Measurements from ENCODE around the gene NUP214. TPM values are rescaled to one million over a fixed set of nuclear protein-coding genes. Genes with fewer than 3 reads are reported as not detected.

The NUP214 gene
- total RNA-seq, 2 experiments from 2014 or later: 43.8 to 51.3 TPM

- DNase-seq: no peak
- peaks cover 13% of the 10 kb centered on the region for H3K36me3 Mint-ChIP-seq (ENCODE audit: low read depth)
- H3K27ac Mint-ChIP-seq: no peak overlapping the region
- no peaks in the 10 kb centered on the region for H3K27me3 Mint-ChIP-seq
- no peak overlapping the region for H3K4me3 Mint-ChIP-seq
- no peaks in the 10 kb centered on the region for H3K9me3 Mint-ChIP-seq
- H3K4me1 Mint-ChIP-seq: peaks cover 9% of the 10 kb centered on the region
- CTCF ChIA-PET: no interaction called here
- POLR2A ChIA-PET: no interaction called here
These were observed 95.1 kb downstream of the NUP214 start for GRCh38 chr9:131220485-131220884.

GRCh38 chr9:131222460-131222859, 97.1 kb downstream of the NUP214 start:
- ChIA-PET CTCF (no interaction called here), POLR2A (no interaction called here)
- no peak for DNase-seq
- Mint-ChIP-seq H3K36me3 (ENCODE audit: low read depth) (peaks cover 16% of the 10 kb centered on the region), H3K9me3 (no peaks in the 10 kb centered on the region), H3K27ac (no peak overlapping the region), H3K4me3 (no peak overlapping the region), H3K27me3 (no peaks in the 10 kb centered on the region), H3K4me1 (peaks cover 9% of the 10 kb centered on the region)

GRCh38 chr9:131226226-131226625, 100.8 kb downstream of the NUP214 start:
- Mint-ChIP-seq H3K4me3 (no peak overlapping the region), H3K36me3 (ENCODE audit: low read depth) (peaks cover 23% of the 10 kb centered on the region), H3K4me1 (peaks cover 9% of the 10 kb centered on the region), H3K27ac (no peak overlapping the region), H3K9me3 (no peaks in the 10 kb centered on the region), H3K27me3 (no peaks in the 10 kb centered on the region)
- ChIA-PET POLR2A (no interaction called here), CTCF (no interaction called here)
- DNase-seq: no peak

GRCh38 chr9:131227112-131227958, 101.9 kb downstream of the NUP214 start:
- no peaks in the 10 kb centered on the region for H3K9me3 Mint-ChIP-seq
- no peaks in the 10 kb centered on the region for H3K27me3 Mint-ChIP-seq
- POLR2A ChIA-PET: no interaction called here
- H3K27ac Mint-ChIP-seq: no peak overlapping the region
- peaks cover 30% of the 10 kb centered on the region for H3K36me3 Mint-ChIP-seq (ENCODE audit: low read depth)
- CTCF ChIA-PET: no interaction called here
- H3K4me1 Mint-ChIP-seq: peaks cover 9% of the 10 kb centered on the region
- DNase-seq: no peak
- no peak overlapping the region for H3K4me3 Mint-ChIP-seq

GRCh38 chr9:131227959-131228460, 102.6 kb downstream of the NUP214 start:
- peaks cover 29% of the 10 kb centered on the region for H3K36me3 Mint-ChIP-seq (ENCODE audit: low read depth)
- H3K27me3 Mint-ChIP-seq: no peaks in the 10 kb centered on the region
- peaks cover 9% of the 10 kb centered on the region for H3K4me1 Mint-ChIP-seq
- ChIA-PET CTCF (no interaction called here), POLR2A (no interaction called here)
- H3K4me3 Mint-ChIP-seq: no peak overlapping the region
- no peak for DNase-seq
- H3K27ac Mint-ChIP-seq: no peak overlapping the region
- H3K9me3 Mint-ChIP-seq: no peaks in the 10 kb centered on the region

GRCh38 chr9:131228988-131229387, 103.6 kb downstream of the NUP214 start:
- no peak for DNase-seq
- H3K4me1 Mint-ChIP-seq: peaks cover 18% of the 10 kb centered on the region
- CTCF ChIA-PET: interaction anchor here (1.1 kb wide), 1 partner anchor 9 kb away, joined by 3 read pairs; no protein-coding TSS in a partner anchor
- H3K4me3 Mint-ChIP-seq: no peak overlapping the region
- peaks cover 37% of the 10 kb centered on the region for H3K36me3 Mint-ChIP-seq (ENCODE audit: low read depth)
- no peak overlapping the region for H3K27ac Mint-ChIP-seq
- POLR2A ChIA-PET: interaction anchor here (0.8 to 1.4 kb wide), 2 partner anchors 15 to 41 kb away, joined by 3 to 4 read pairs; no protein-coding TSS in a partner anchor
- no peaks in the 10 kb centered on the region for H3K27me3 Mint-ChIP-seq
- no peaks in the 10 kb centered on the region for H3K9me3 Mint-ChIP-seq

- H3K4me1 Mint-ChIP-seq: peaks cover 42% of the 10 kb centered on the region
- H3K27ac Mint-ChIP-seq: peak overlapping the region; percentile 88
- ChIA-PET CTCF (interaction anchor here (0.8 to 1.0 kb wide), 2 partner anchors 19 to 22 kb away, joined by 3 read pairs; no protein-coding TSS in a partner anchor), POLR2A (interaction anchor here (0.7 to 8.7 kb wide), 5 partner anchors 19 to 195 kb away, joined by 3 to 101 read pairs (median 12); partner anchors contain the start of gene FAM78A)
- peaks cover 50% of the 10 kb centered on the region for H3K36me3 Mint-ChIP-seq (ENCODE audit: low read depth)
- H3K4me3 Mint-ChIP-seq: peak overlapping the region; percentile 52
- H3K27me3 Mint-ChIP-seq: no peaks in the 10 kb centered on the region
- H3K9me3 Mint-ChIP-seq: no peaks in the 10 kb centered on the region
- no peak for DNase-seq
These were observed 108.2 kb downstream of the NUP214 start for GRCh38 chr9:131233556-131233955.

GRCh38 chr9:131233995-131234394, 108.6 kb downstream of the NUP214 start:
- H3K9me3 Mint-ChIP-seq: no peaks in the 10 kb centered on the region
- no peaks in the 10 kb centered on the region for H3K27me3 Mint-ChIP-seq
- ChIA-PET CTCF (interaction anchor here (0.7 to 1.0 kb wide), 3 partner anchors 15 to 22 kb away, joined by 3 read pairs; no protein-coding TSS in a partner anchor), POLR2A (interaction anchor here (0.6 to 8.7 kb wide), 5 partner anchors 19 to 267 kb away, joined by 3 to 101 read pairs (median 12); partner anchors contain the start of gene FAM78A)
- H3K27ac Mint-ChIP-seq: peak overlapping the region; percentile 88
- peak; percentile 41 for DNase-seq
- peak overlapping the region; percentile 52 for H3K4me3 Mint-ChIP-seq
- peaks cover 50% of the 10 kb centered on the region for H3K36me3 Mint-ChIP-seq (ENCODE audit: low read depth)
- H3K4me1 Mint-ChIP-seq: peaks cover 45% of the 10 kb centered on the region

GRCh38 chr9:131234799-131235479, 109.6 kb downstream of the NUP214 start:
- Mint-ChIP-seq H3K27me3 (no peaks in the 10 kb centered on the region), H3K9me3 (no peaks in the 10 kb centered on the region), H3K27ac (peak overlapping the region; percentile 88), H3K4me1 (peaks cover 49% of the 10 kb centered on the region), H3K36me3 (ENCODE audit: low read depth) (peaks cover 51% of the 10 kb centered on the region), H3K4me3 (no peak overlapping the region)
- ChIA-PET CTCF (interaction anchor here (1.0 to 1.4 kb wide), 2 partner anchors 18 to 102 kb away, joined by 3 read pairs; no protein-coding TSS in a partner anchor), POLR2A (interaction anchor here (0.6 to 8.7 kb wide), 6 partner anchors 18 to 266 kb away, joined by 3 to 101 read pairs (median 10); partner anchors contain the start of gene FAM78A)
- no peak for DNase-seq

GRCh38 chr9:131235480-131235851, 110.1 kb downstream of the NUP214 start:
- POLR2A ChIA-PET: interaction anchor here (1.0 to 8.7 kb wide), 6 partner anchors 17 to 162 kb away, joined by 3 to 101 read pairs (median 10); partner anchors contain the start of gene FAM78A
- no peak for DNase-seq
- no peak overlapping the region for H3K27ac Mint-ChIP-seq
- CTCF ChIA-PET: interaction anchor here (1.4 kb wide), 1 partner anchor 101 kb away, joined by 3 read pairs; no protein-coding TSS in a partner anchor
- no peaks in the 10 kb centered on the region for H3K9me3 Mint-ChIP-seq
- H3K27me3 Mint-ChIP-seq: no peaks in the 10 kb centered on the region
- peaks cover 49% of the 10 kb centered on the region for H3K4me1 Mint-ChIP-seq
- H3K4me3 Mint-ChIP-seq: no peak overlapping the region
- peaks cover 46% of the 10 kb centered on the region for H3K36me3 Mint-ChIP-seq (ENCODE audit: low read depth)

- ChIA-PET POLR2A (interaction anchor here (1.1 to 8.7 kb wide), 7 partner anchors 12 to 161 kb away, joined by 4 to 101 read pairs (median 7); partner anchors contain the start of gene FAM78A), CTCF (interaction anchor here (1.4 kb wide), 1 partner anchor 101 kb away, joined by 3 read pairs; no protein-coding TSS in a partner anchor)
- Mint-ChIP-seq H3K36me3 (ENCODE audit: low read depth) (peaks cover 42% of the 10 kb centered on the region), H3K27ac (peak overlapping the region; percentile 53), H3K4me1 (peaks cover 49% of the 10 kb centered on the region), H3K27me3 (no peaks in the 10 kb centered on the region), H3K9me3 (no peaks in the 10 kb centered on the region), H3K4me3 (no peak overlapping the region)
- no peak for DNase-seq
These were observed 110.8 kb downstream of the NUP214 start for GRCh38 chr9:131236161-131236560.

GRCh38 chr9:131236761-131237160, 111.4 kb downstream of the NUP214 start:
- Mint-ChIP-seq H3K36me3 (ENCODE audit: low read depth) (peaks cover 39% of the 10 kb centered on the region), H3K27ac (peak overlapping the region; percentile 53), H3K4me1 (peaks cover 49% of the 10 kb centered on the region), H3K4me3 (no peak overlapping the region), H3K27me3 (no peaks in the 10 kb centered on the region), H3K9me3 (no peaks in the 10 kb centered on the region)
- ChIA-PET CTCF (no interaction called here), POLR2A (interaction anchor here (1.1 to 8.7 kb wide), 7 partner anchors 12 to 160 kb away, joined by 4 to 101 read pairs (median 7); partner anchors contain the start of genes FAM78A and NUP214)
- DNase-seq: no peak

All from activated CD4-positive, alpha-beta memory T cell treated with anti-CD3 and anti-CD28 coated beads, Interleukin-2, amount 10 ng/mL, durations not matched to agents 7 days and 5 days (primary cell).